Measurements from ENCODE around the gene TPRG1L.

Gene TPRG1L

GRCh38 chr1:3678361-3679097 is 53.7 kb downstream of the TPRG1L start:
- DNase-seq (ENCODE audit: low read depth, low spot score), result no peak
- H3K4me3 ChIP-seq (ENCODE audit: low read depth, low read length), result no peak overlapping the region
- TF ChIP-seq CTCF (IDR thresholded peaks at IDR 0.05; ENCODE audit: low read depth, low read length), result no peak
- in situ Hi-C loops (cut with HindIII; ENCODE audit: low sequenced_read_pairs), result no loop called here

DNA sequence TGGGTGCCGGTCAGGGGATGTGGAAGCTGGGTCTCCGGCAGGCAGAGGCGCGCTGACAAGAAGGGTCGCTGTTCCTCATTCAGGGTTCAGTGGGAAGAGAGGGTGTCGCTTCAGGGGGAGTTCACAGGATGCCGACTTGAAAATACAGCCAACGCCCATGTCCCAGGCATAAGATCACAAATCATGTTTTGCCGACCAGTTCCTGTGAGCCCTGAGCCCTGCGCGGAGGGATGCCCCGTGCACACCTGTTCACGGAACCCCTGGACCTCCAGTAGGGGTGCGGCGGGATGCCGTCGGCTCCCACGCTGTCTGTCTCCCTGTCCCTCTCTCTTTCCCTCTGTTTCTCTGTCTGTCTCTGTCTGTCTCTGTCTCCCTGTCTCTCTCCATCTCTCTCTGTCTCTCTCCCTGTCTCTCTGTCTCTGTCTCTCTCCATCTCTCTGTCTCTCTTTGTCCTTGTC is 54.3 kb downstream of the TPRG1L start:
- no peak for TF ChIP-seq CTCF (IDR thresholded peaks at IDR 0.05; ENCODE audit: low read depth, low read length)
- no peak for DNase-seq (ENCODE audit: low read depth, low spot score)
- in situ Hi-C loops (cut with HindIII; ENCODE audit: low sequenced_read_pairs), result no loop called here
- no peak overlapping the region for H3K4me3 ChIP-seq (ENCODE audit: low read depth, low read length)

Measured in astrocyte of the spinal cord (primary cell).